Progenitor cell of endocrine pancreas (in vitro differentiated cells): Measurements from ENCODE around the gene ZNF473. TPM values are rescaled to one million over a fixed set of nuclear protein-coding genes. Genes with fewer than 3 reads are reported as not detected.

ENCODE experiments used
- DNase-seq: peaks from one replicate; pipeline ENCODE4 v3.0.0; 2021; ENCODE audit warnings: low spot score; ENCODE audit not compliant: unreplicated experiment
- H3K27ac Mint-ChIP-seq: 2 replicates; pipeline ENCODE4 v1.8.0; 2021; ENCODE audit warnings: mild to moderate bottlenecking, moderate library complexity, mixed read lengths
- H3K27me3 Mint-ChIP-seq: 2 replicates; pipeline ENCODE4 v1.8.0; 2021; ENCODE audit warnings: mixed read lengths
- H3K36me3 Mint-ChIP-seq: 2 replicates; pipeline ENCODE4 v1.8.0; 2022; ENCODE audit warnings: mixed read lengths; ENCODE audit not compliant: insufficient read depth
- H3K4me1 Mint-ChIP-seq: 2 replicates; pipeline ENCODE4 v1.8.0; 2021; ENCODE audit warnings: low read depth, mixed read lengths
- H3K4me3 Mint-ChIP-seq: 2 replicates; pipeline ENCODE4 v1.8.0; 2021; ENCODE audit warnings: low read depth, mild to moderate bottlenecking, moderate library complexity, mixed read lengths
- H3K9me3 Mint-ChIP-seq: 2 replicates; pipeline ENCODE4 v1.8.0; 2021; ENCODE audit warnings: low read depth, mixed read lengths
- long read RNA-seq: library from polyadenylated mRNA; unstranded; transcript quantifications from one replicate; pipeline ENCODE4 v2.0.0, GENCODE V29; 2020
- total RNA-seq: library from RNA; stranded (reverse); gene quantifications from 2 replicates; pipeline ENCODE4 v1.2.1, GENCODE V29; 2021
- TF ChIP-seq, protein P1 (sequence below): fragments of 200-600 bp; sonication (generic); IDR thresholded peaks from one replicate; pipeline ENCODE4 v1.5.0; 2021; ENCODE audit warnings: antibody characterized with exemption, mild to moderate bottlenecking; ENCODE audit not compliant: unreplicated experiment

ZNF473 gene
- total RNA-seq: 15.5 TPM in 2 replicates
- long read RNA-seq, full-length matches to known transcripts: 39 of 48 reads
- long read RNA-seq, partial matches to known transcripts: 4 of 48 reads
- long read RNA-seq, other reads (novel, unspliced or antisense): 5 of 48 reads

GRCh38 chr19:50025794-50026549 is at the start of gene ZNF473:
TSS of gene ZNF473 (plus strand) at chr19:50026005. CDS start at chr19:50031083, 5,078 bp downstream.
- TF ChIP-seq, protein P1, sequence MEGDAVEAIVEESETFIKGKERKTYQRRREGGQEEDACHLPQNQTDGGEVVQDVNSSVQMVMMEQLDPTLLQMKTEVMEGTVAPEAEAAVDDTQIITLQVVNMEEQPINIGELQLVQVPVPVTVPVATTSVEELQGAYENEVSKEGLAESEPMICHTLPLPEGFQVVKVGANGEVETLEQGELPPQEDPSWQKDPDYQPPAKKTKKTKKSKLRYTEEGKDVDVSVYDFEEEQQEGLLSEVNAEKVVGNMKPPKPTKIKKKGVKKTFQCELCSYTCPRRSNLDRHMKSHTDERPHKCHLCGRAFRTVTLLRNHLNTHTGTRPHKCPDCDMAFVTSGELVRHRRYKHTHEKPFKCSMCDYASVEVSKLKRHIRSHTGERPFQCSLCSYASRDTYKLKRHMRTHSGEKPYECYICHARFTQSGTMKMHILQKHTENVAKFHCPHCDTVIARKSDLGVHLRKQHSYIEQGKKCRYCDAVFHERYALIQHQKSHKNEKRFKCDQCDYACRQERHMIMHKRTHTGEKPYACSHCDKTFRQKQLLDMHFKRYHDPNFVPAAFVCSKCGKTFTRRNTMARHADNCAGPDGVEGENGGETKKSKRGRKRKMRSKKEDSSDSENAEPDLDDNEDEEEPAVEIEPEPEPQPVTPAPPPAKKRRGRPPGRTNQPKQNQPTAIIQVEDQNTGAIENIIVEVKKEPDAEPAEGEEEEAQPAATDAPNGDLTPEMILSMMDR: no peak
- DNase-seq: peak; percentile 73
- Mint-ChIP-seq H3K9me3 (no peaks in the 10 kb centered on the region), H3K36me3 (peaks cover 3% of the 10 kb centered on the region), H3K27me3 (no peaks in the 10 kb centered on the region), H3K27ac (peak within 1 kb of the TSS; percentile 98), H3K4me1 (peaks cover 13% of the 10 kb centered on the region), H3K4me3 (peak within 1 kb of the TSS; percentile 98)

DNA sequence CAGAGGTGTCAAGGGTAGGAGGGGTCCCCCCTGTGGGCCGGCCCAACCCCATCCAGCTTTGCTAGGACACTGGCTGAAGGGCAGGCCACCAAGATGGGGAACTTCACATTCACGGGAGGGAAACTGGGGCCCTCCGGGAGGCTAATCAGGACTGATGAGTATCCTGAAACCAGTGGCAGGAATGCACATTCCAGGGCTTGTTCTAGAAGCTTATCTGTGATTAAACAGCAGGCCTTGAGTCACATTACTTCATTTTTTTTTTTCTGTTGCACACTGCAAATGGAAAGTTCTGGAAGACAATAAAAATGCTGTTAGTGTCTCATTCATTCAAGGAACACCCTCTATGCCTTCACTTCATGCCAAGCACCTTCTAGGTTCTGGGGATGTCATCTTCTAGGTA is 49.3 kb upstream of the ZNF473 start:
- H3K27me3 Mint-ChIP-seq: peaks cover 5% of the 10 kb centered on the region
- TF ChIP-seq, protein P1: no peak
- no peaks in the 10 kb centered on the region for H3K4me1 Mint-ChIP-seq
- no peak for DNase-seq
- no peaks in the 10 kb centered on the region for H3K9me3 Mint-ChIP-seq
- H3K27ac Mint-ChIP-seq: no peak overlapping the region
- no peak overlapping the region for H3K4me3 Mint-ChIP-seq
- H3K36me3 Mint-ChIP-seq: peaks cover 5% of the 10 kb centered on the region

GRCh38 chr19:49977076-49977475 is 48.7 kb upstream of the ZNF473 start:
- Mint-ChIP-seq H3K9me3 (no peaks in the 10 kb centered on the region), H3K27me3 (peaks cover 5% of the 10 kb centered on the region), H3K36me3 (peaks cover 7% of the 10 kb centered on the region), H3K4me1 (no peaks in the 10 kb centered on the region), H3K27ac (no peak overlapping the region), H3K4me3 (no peak overlapping the region)
- DNase-seq: no peak
- TF ChIP-seq, protein P1: no peak

DNA sequence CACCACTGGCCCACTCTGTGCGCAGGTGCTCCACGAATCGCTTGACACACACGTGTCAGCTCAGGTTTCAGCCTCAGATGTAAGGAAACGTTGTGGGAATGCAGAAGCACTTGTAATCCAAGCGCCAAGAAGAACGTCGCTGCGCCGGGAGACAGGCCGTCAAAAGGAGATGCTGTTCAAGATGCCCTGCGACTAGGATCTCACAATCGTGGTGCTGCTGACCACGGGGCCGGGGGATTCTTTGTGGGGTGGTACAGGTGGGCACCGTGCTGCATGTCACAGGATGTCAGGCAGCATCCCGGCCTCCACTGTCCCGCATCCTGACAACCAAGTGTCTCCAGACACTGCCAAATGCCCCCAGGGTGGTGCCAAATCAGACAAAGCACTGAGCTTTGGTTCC is 47.9 kb upstream of the ZNF473 start:
- no peak for DNase-seq
- Mint-ChIP-seq H3K4me1 (no peaks in the 10 kb centered on the region), H3K4me3 (no peak overlapping the region), H3K9me3 (no peaks in the 10 kb centered on the region), H3K27ac (no peak overlapping the region), H3K27me3 (peaks cover 5% of the 10 kb centered on the region), H3K36me3 (peaks cover 7% of the 10 kb centered on the region)
- TF ChIP-seq, protein P1: no peak

DNA sequence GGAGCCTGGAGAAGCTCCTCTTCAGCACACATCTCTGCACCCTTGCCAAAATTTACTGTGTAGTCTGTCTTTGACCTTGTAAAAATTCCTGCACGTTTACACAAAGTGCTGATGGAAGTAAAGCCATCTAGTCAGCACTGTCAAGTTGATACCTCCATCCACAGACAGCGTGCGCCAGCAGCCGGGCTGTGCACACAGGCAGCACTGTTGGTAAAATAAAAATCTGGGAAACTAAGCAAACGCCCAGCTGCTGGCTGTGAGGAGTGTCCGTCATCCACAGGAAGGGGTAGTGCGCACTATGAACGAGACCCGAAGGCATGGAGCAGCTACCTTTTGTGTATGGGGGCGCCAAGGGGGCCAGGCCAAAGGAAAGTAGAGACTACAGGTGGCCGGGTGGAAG is 47.5 kb upstream of the ZNF473 start:
- Mint-ChIP-seq H3K36me3 (peaks cover 7% of the 10 kb centered on the region), H3K27me3 (peaks cover 3% of the 10 kb centered on the region), H3K27ac (no peak overlapping the region), H3K9me3 (no peaks in the 10 kb centered on the region), H3K4me3 (no peak overlapping the region), H3K4me1 (no peaks in the 10 kb centered on the region)
- no peak for DNase-seq
- TF ChIP-seq, protein P1: no peak
